Measurements from ENCODE around the gene CRB1. TPM values are rescaled to one million over a fixed set of nuclear protein-coding genes. Genes with fewer than 3 reads are reported as not detected.

CRB1 gene
- total and polyA plus RNA-seq, 2 of the 8 experiments (the other 6 are each of a cell fraction or from before 2014, with no cell fraction given) = 0.03 TPM; not detected in 1

GRCh38 chr1:197312163-197312562 is 44.1 kb downstream of the CRB1 start (continued):
- no peak for TF ChIP-seq FOSL1 (IDR thresholded peaks at IDR 0.05; ENCODE audit: insufficient read depth, low read depth, low read length)
